Measurements from ENCODE around the gene ZNF618.

ZNF618 gene

GRCh38 chr9:114027863-114028465 is 151.9 kb downstream of the ZNF618 start:
- Histone ChIP-seq H3K4me1 (ENCODE audit: control insufficient read depth, insufficient read depth, low read length) (no peaks in the 10 kb centered on the region), H3K9ac (ENCODE audit: low read length) (no peak overlapping the region), H3K9me3 (ENCODE audit: control insufficient read depth, insufficient read depth, low read depth, low read length) (no peaks in the 10 kb centered on the region; the same call in 1 of the 2 replicates), H3K36me3 (ENCODE audit: control insufficient read depth, insufficient read depth, low read length) (peaks cover 28% of the 10 kb centered on the region), H3K27me3 (ENCODE audit: control insufficient read depth, insufficient read depth, low read length) (no peaks in the 10 kb centered on the region), H3K4me3 (ENCODE audit: low read depth, low read length) (no peak overlapping the region), H3K27ac (ENCODE audit: low read depth, low read length) (no peak overlapping the region)

GRCh38 chr9:114028646-114029045 is 152.5 kb downstream of the ZNF618 start:
- no peaks in the 10 kb centered on the region for H3K4me1 ChIP-seq (ENCODE audit: control insufficient read depth, insufficient read depth, low read length)
- no peak overlapping the region for H3K4me3 ChIP-seq (ENCODE audit: low read depth, low read length)
- H3K36me3 ChIP-seq (ENCODE audit: control insufficient read depth, insufficient read depth, low read length), result peaks cover 29% of the 10 kb centered on the region
- no peaks in the 10 kb centered on the region for H3K9me3 ChIP-seq (ENCODE audit: control insufficient read depth, insufficient read depth, low read depth, low read length)
- H3K27me3 ChIP-seq (ENCODE audit: control insufficient read depth, insufficient read depth, low read length), result no peaks in the 10 kb centered on the region
- H3K9ac ChIP-seq (ENCODE audit: low read length), result no peak overlapping the region
- H3K27ac ChIP-seq (ENCODE audit: low read depth, low read length), result no peak overlapping the region

GRCh38 chr9:114029311-114030170 is 153.4 kb downstream of the ZNF618 start:
- Histone ChIP-seq H3K36me3 (ENCODE audit: control insufficient read depth, insufficient read depth, low read length) (peaks cover 35% of the 10 kb centered on the region), H3K4me1 (ENCODE audit: control insufficient read depth, insufficient read depth, low read length) (no peaks in the 10 kb centered on the region), H3K9me3 (ENCODE audit: control insufficient read depth, insufficient read depth, low read depth, low read length) (no peaks in the 10 kb centered on the region), H3K4me3 (ENCODE audit: low read depth, low read length) (no peak overlapping the region), H3K27ac (ENCODE audit: low read depth, low read length) (no peak overlapping the region), H3K9ac (ENCODE audit: low read length) (no peak overlapping the region), H3K27me3 (ENCODE audit: control insufficient read depth, insufficient read depth, low read length) (no peaks in the 10 kb centered on the region)

GRCh38 chr9:114030364-114030763 is 154.3 kb downstream of the ZNF618 start:
- no peak overlapping the region for H3K9ac ChIP-seq (ENCODE audit: low read length)
- H3K4me1 ChIP-seq (ENCODE audit: control insufficient read depth, insufficient read depth, low read length), result no peaks in the 10 kb centered on the region
- no peak overlapping the region for H3K27ac ChIP-seq (ENCODE audit: low read depth, low read length)
- no peaks in the 10 kb centered on the region for H3K27me3 ChIP-seq (ENCODE audit: control insufficient read depth, insufficient read depth, low read length)
- peaks cover 38% of the 10 kb centered on the region for H3K36me3 ChIP-seq (ENCODE audit: control insufficient read depth, insufficient read depth, low read length)
- H3K4me3 ChIP-seq (ENCODE audit: low read depth, low read length), result no peak overlapping the region
- H3K9me3 ChIP-seq (ENCODE audit: control insufficient read depth, insufficient read depth, low read depth, low read length), result no peaks in the 10 kb centered on the region

GRCh38 chr9:114031037-114031630 is 155.0 kb downstream of the ZNF618 start:
- Histone ChIP-seq H3K9me3 (ENCODE audit: control insufficient read depth, insufficient read depth, low read depth, low read length) (no peaks in the 10 kb centered on the region), H3K36me3 (ENCODE audit: control insufficient read depth, insufficient read depth, low read length) (peaks cover 41% of the 10 kb centered on the region), H3K27ac (ENCODE audit: low read depth, low read length) (no peak overlapping the region), H3K4me1 (ENCODE audit: control insufficient read depth, insufficient read depth, low read length) (no peaks in the 10 kb centered on the region), H3K4me3 (ENCODE audit: low read depth, low read length) (no peak overlapping the region), H3K9ac (ENCODE audit: low read length) (no peak overlapping the region), H3K27me3 (ENCODE audit: control insufficient read depth, insufficient read depth, low read length) (no peaks in the 10 kb centered on the region)

GRCh38 chr9:114031948-114032840 is 156.1 kb downstream of the ZNF618 start:
- H3K27me3 ChIP-seq (ENCODE audit: control insufficient read depth, insufficient read depth, low read length), result no peaks in the 10 kb centered on the region
- H3K27ac ChIP-seq (ENCODE audit: low read depth, low read length), result no peak overlapping the region
- no peaks in the 10 kb centered on the region for H3K9me3 ChIP-seq (ENCODE audit: control insufficient read depth, insufficient read depth, low read depth, low read length)
- no peak overlapping the region for H3K4me3 ChIP-seq (ENCODE audit: low read depth, low read length)
- H3K36me3 ChIP-seq (ENCODE audit: control insufficient read depth, insufficient read depth, low read length), result peaks cover 51% of the 10 kb centered on the region
- no peaks in the 10 kb centered on the region for H3K4me1 ChIP-seq (ENCODE audit: control insufficient read depth, insufficient read depth, low read length)
- no peak overlapping the region for H3K9ac ChIP-seq (ENCODE audit: low read length)

GRCh38 chr9:114033397-114034103 is 157.4 kb downstream of the ZNF618 start:
- Histone ChIP-seq H3K9ac (ENCODE audit: low read length) (no peak overlapping the region), H3K27me3 (ENCODE audit: control insufficient read depth, insufficient read depth, low read length) (no peaks in the 10 kb centered on the region), H3K36me3 (ENCODE audit: control insufficient read depth, insufficient read depth, low read length) (peaks cover 53% of the 10 kb centered on the region), H3K9me3 (ENCODE audit: control insufficient read depth, insufficient read depth, low read depth, low read length) (no peaks in the 10 kb centered on the region), H3K4me3 (ENCODE audit: low read depth, low read length) (no peak overlapping the region), H3K27ac (ENCODE audit: low read depth, low read length) (no peak overlapping the region), H3K4me1 (ENCODE audit: control insufficient read depth, insufficient read depth, low read length) (peaks cover 12% of the 10 kb centered on the region)

- Histone ChIP-seq H3K4me3 (ENCODE audit: low read depth, low read length) (no peak overlapping the region), H3K9me3 (ENCODE audit: control insufficient read depth, insufficient read depth, low read depth, low read length) (no peaks in the 10 kb centered on the region), H3K36me3 (ENCODE audit: control insufficient read depth, insufficient read depth, low read length) (peaks cover 48% of the 10 kb centered on the region), H3K27ac (ENCODE audit: low read depth, low read length) (no peak overlapping the region), H3K9ac (ENCODE audit: low read length) (no peak overlapping the region), H3K4me1 (ENCODE audit: control insufficient read depth, insufficient read depth, low read length) (peaks cover 12% of the 10 kb centered on the region), H3K27me3 (ENCODE audit: control insufficient read depth, insufficient read depth, low read length) (no peaks in the 10 kb centered on the region)
Measured at GRCh38 chr9:114034196-114034595, 158.1 kb downstream of the ZNF618 start.

- Histone ChIP-seq H3K27ac (ENCODE audit: low read depth, low read length) (no peak overlapping the region), H3K9me3 (ENCODE audit: control insufficient read depth, insufficient read depth, low read depth, low read length) (no peaks in the 10 kb centered on the region), H3K4me1 (ENCODE audit: control insufficient read depth, insufficient read depth, low read length) (peaks cover 12% of the 10 kb centered on the region), H3K4me3 (ENCODE audit: low read depth, low read length) (no peak overlapping the region), H3K9ac (ENCODE audit: low read length) (no peak overlapping the region), H3K36me3 (ENCODE audit: control insufficient read depth, insufficient read depth, low read length) (peaks cover 46% of the 10 kb centered on the region), H3K27me3 (ENCODE audit: control insufficient read depth, insufficient read depth, low read length) (no peaks in the 10 kb centered on the region)
Measured at GRCh38 chr9:114034661-114035062, 158.6 kb downstream of the ZNF618 start.

GRCh38 chr9:114035221-114035844 is 159.2 kb downstream of the ZNF618 start:
- no peak overlapping the region for H3K4me3 ChIP-seq (ENCODE audit: low read depth, low read length)
- no peaks in the 10 kb centered on the region for H3K9me3 ChIP-seq (ENCODE audit: control insufficient read depth, insufficient read depth, low read depth, low read length)
- H3K27me3 ChIP-seq (ENCODE audit: control insufficient read depth, insufficient read depth, low read length), result no peaks in the 10 kb centered on the region
- H3K4me1 ChIP-seq (ENCODE audit: control insufficient read depth, insufficient read depth, low read length), result peaks cover 12% of the 10 kb centered on the region
- no peak overlapping the region for H3K27ac ChIP-seq (ENCODE audit: low read depth, low read length)
- H3K36me3 ChIP-seq (ENCODE audit: control insufficient read depth, insufficient read depth, low read length), result peaks cover 44% of the 10 kb centered on the region
- H3K9ac ChIP-seq (ENCODE audit: low read length), result no peak overlapping the region
